ENCODE results near the gene CLVS2.

CLVS2 gene, protein sequence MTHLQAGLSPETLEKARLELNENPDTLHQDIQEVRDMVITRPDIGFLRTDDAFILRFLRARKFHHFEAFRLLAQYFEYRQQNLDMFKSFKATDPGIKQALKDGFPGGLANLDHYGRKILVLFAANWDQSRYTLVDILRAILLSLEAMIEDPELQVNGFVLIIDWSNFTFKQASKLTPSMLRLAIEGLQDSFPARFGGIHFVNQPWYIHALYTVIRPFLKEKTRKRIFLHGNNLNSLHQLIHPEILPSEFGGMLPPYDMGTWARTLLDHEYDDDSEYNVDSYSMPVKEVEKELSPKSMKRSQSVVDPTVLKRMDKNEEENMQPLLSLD

GRCh38 chr6:122995921-122996793, at the start of gene CLVS2:
Gene CLVS2, plus strand, starts transcription at chr6:122996235. Its CDS starts 1,543 bp downstream, at chr6:122997778.
- TF ChIP-seq POLR2A (IDR thresholded peaks at IDR 0.05; ENCODE audit: low read length) = no peak
- no peak for TF ChIP-seq GATA1 (IDR thresholded peaks at IDR 0.05; ENCODE audit: low read depth, low read length)
- no peak for DNase-seq

GRCh38 chr6:122947355-122947754, 48.7 kb upstream of the CLVS2 start:
- TF ChIP-seq GATA1 (IDR thresholded peaks at IDR 0.05; ENCODE audit: low read depth, low read length) (no peak), POLR2A (IDR thresholded peaks at IDR 0.05; ENCODE audit: low read length) (no peak)
- no peak for DNase-seq

DNA sequence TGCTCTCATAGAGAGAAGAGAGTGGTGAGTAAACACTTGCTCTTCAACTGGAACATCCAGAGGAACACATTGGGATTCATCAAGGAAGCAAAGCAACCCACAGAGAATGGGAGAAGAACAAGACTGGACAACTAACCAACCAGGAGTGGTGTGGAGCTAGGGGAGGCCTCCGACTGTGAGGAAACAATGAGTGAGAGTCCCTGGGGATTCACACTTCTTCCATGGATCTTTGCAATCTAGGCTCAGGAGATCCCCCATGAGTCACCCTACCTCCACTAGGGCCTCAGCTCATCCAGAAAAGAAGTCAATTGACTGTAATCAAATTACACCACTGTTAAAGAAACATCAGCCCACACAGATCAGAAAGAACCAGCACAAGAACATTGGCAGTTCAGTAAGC, 42.3 kb upstream of the CLVS2 start:
- no peak for DNase-seq
- TF ChIP-seq GATA1 (IDR thresholded peaks at IDR 0.05; ENCODE audit: low read depth, low read length) (no peak), POLR2A (IDR thresholded peaks at IDR 0.05; ENCODE audit: low read length) (no peak)

- no peak for TF ChIP-seq GATA1 (IDR thresholded peaks at IDR 0.05; ENCODE audit: low read depth, low read length)
- TF ChIP-seq POLR2A (IDR thresholded peaks at IDR 0.05; ENCODE audit: low read length) = no peak
- no peak for DNase-seq
Measured at GRCh38 chr6:122956376-122956775, 39.7 kb upstream of the CLVS2 start.

- no peak for TF ChIP-seq GATA1 (IDR thresholded peaks at IDR 0.05; ENCODE audit: low read depth, low read length)
- no peak for TF ChIP-seq POLR2A (IDR thresholded peaks at IDR 0.05; ENCODE audit: low read length)
- no peak for DNase-seq
Measured at GRCh38 chr6:122962000-122962624, 33.9 kb upstream of the CLVS2 start.

- DNase-seq = no peak
- TF ChIP-seq POLR2A (IDR thresholded peaks at IDR 0.05; ENCODE audit: low read length) (no peak), GATA1 (IDR thresholded peaks at IDR 0.05; ENCODE audit: low read depth, low read length) (no peak)
Measured at GRCh38 chr6:122969999-122970533, 26.0 kb upstream of the CLVS2 start.

DNA sequence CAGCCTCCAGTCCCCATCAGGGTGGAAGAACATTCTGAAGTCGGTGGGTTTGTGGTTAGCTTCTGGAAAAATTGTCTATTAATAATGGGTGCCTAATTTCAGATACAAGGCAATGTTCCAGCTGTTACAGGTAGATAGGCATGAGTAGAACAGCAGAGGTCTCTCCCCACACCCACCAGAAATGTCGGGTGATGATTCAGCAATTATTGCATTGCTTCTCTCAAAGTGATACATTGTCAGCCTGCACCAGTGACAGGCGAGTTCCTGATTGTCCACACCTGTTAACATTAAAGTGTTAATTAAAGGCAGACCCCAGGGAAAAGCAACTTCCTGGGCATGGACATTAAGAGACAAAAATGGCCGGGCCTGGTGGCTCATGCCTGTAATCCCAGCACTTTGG, 18.9 kb upstream of the CLVS2 start:
- no peak for DNase-seq
- TF ChIP-seq GATA1 (IDR thresholded peaks at IDR 0.05; ENCODE audit: low read depth, low read length) = no peak
- TF ChIP-seq POLR2A (IDR thresholded peaks at IDR 0.05; ENCODE audit: low read length) = no peak

- TF ChIP-seq GATA1 (IDR thresholded peaks at IDR 0.05; ENCODE audit: low read depth, low read length) (no peak), POLR2A (IDR thresholded peaks at IDR 0.05; ENCODE audit: low read length) (no peak)
- DNase-seq = no peak
Measured at GRCh38 chr6:122984393-122984792, 11.6 kb upstream of the CLVS2 start.

GRCh38 chr6:122994256-122994655, 1.8 kb upstream of the CLVS2 start:
- DNase-seq = no peak
- TF ChIP-seq POLR2A (IDR thresholded peaks at IDR 0.05; ENCODE audit: low read length) (no peak), GATA1 (IDR thresholded peaks at IDR 0.05; ENCODE audit: low read depth, low read length) (no peak)

DNA sequence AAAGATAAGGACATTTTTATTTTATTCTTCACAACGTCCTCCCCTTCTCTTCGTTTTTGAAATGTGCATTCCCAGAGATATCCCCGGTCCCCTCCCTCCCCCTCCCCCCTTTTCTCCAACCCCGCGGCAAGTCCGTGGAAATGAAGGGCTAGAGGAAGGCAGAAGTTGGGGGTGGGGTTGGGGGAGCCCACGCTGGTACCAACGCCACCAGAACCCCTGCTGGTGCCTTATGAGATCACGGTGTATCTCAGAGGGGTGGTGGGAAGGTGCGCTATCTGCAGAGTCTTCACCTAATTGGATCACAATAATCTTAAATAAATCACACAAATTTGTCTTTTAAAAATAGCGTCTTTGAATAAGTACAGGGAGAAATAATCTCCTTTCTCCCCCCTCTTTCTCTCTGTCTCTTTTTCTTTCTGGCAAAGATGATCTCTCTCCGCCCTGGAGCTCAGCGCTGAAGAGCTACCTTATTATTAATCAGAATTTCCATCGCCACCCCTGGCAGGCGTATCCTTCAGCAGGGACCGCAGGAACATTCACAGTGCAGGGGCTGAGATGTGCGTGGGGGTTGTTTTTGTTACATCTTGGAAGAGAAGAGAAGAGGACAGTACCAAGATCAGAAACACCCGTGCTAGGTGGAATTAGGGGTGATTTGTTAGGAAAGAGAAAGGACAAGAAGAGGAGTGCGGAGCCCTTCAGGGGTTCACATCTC, 915 bp downstream of the CLVS2 start:
- DNase-seq = no peak
- TF ChIP-seq POLR2A (IDR thresholded peaks at IDR 0.05; ENCODE audit: low read length) = no peak
- TF ChIP-seq GATA1 (IDR thresholded peaks at IDR 0.05; ENCODE audit: low read depth, low read length) = no peak

DNA sequence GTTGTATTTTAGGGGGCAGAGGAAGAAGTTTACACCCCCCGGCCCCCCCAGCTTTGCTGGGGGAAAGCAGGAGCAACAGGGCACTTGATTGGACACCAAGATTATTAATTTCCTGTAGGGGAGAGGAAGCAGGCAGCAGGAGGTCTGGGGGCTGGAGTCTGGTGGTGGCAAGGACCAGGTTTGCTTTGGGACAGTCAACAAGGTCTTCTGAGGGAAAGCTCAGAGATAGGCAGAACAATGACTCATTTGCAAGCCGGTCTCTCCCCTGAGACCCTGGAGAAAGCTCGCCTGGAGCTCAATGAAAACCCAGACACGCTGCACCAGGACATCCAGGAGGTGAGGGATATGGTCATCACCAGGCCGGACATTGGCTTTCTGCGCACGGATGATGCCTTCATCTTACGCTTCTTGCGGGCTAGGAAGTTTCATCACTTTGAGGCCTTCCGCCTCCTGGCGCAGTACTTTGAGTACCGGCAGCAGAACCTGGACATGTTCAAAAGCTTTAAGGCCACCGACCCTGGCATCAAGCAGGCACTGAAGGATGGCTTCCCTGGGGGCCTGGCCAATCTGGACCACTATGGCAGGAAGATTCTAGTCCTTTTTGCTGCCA, 1.6 kb downstream of the CLVS2 start:
- DNase-seq = no peak
- TF ChIP-seq GATA1 (IDR thresholded peaks at IDR 0.05; ENCODE audit: low read depth, low read length) (no peak), POLR2A (IDR thresholded peaks at IDR 0.05; ENCODE audit: low read length) (no peak)

DNA sequence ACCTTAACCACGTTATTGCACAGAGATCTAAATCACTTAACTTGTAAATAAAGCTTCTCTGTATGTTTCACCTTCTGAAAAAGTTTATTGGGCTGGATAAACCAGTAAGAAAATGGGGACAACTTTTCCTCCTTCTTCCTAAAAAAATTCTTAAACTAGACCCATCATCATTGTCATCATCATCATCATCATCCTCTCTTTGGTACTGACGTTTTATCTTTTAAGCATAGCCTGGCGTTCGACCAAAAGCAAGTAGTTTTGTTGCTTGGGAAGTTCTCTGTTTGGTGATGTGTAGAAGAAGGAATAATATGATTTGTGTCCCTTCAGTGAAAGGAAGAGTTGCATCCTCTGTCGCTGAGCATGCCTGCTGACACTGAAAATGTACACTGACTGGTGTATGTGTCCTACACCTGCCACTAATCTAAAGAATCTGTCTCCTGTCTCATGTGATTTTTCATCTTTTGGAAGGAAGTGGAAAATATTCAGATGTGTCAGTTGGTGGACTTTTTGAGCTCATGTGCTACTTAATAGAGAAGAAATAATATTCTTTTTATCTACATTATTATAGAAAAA, 2.5 kb downstream of the CLVS2 start:
- TF ChIP-seq POLR2A (IDR thresholded peaks at IDR 0.05; ENCODE audit: low read length) = no peak
- no peak for TF ChIP-seq GATA1 (IDR thresholded peaks at IDR 0.05; ENCODE audit: low read depth, low read length)
- no peak for DNase-seq

Measured in erythroblast (primary cell).